H1 (cell line): ENCODE data around the gene SMIM23. TPM values are rescaled to one million over a fixed set of nuclear protein-coding genes. Genes with fewer than 3 reads are reported as not detected.

Experiments used
- BCL11A ChIP-seq, 2 experiments: IDR thresholded peaks; one replicate each; pipeline ENCODE4 v1.6.1; 2011; ENCODE audit warnings: low read depth in 2 of 2, low read length in 2 of 2, mild to moderate bottlenecking in 2 of 2
- HDAC2 ChIP-seq, 2 experiments: fragments of 300-600 bp in 1 of 2; sonication (generic) in 1 of 2; IDR thresholded peaks; 2 replicates each; pipeline ENCODE4 v1.6.1; 2011 to 2012; ENCODE audit warnings: low read depth in 2 of 2, low read length in 2 of 2, mild to moderate bottlenecking in 2 of 2, moderate library complexity in 2 of 2, borderline replicate concordance in 1 of 2, inconsistent platforms in 1 of 2
- RAD21 ChIP-seq, 2 experiments: IDR thresholded peaks in 1 of 2; conservative IDR thresholded peaks in 1 of 2; 2 replicates each; pipeline ENCODE4 v1.6.1; 2011; ENCODE audit warnings: low read depth in 2 of 2, low read length in 2 of 2, improper control_type of control experiment in 1 of 2, inconsistent platforms in 1 of 2, mild to moderate bottlenecking in 1 of 2, moderate library complexity in 1 of 2
- polyA plus RNA-seq, 7 experiments: library from polyadenylated mRNA; depleted of rRNA in 3 of 7; stranded (reverse) in 5 of 7; unstranded in 2 of 7; fragments of >200 nt in 5 of 7; fragments of 200-250 nt in 2 of 7; gene quantifications; 1 replicate in 5 of 7; 2 replicates in 1 of 7; 4 replicates in 1 of 7; pipeline versions ENCODE4 v1.2.1 to v1.2.3, GENCODE V29; 2011 to 2013; ENCODE audit warnings: missing spikeins in 2 of 7, mixed read lengths in 2 of 7
- total RNA-seq: library from RNA; stranded (reverse); fragmentation: NEBNext Ultra II Directional; extraction: Animal tissue kit (Norgen Biotek cat#: 25700); gene quantifications from 2 replicates; pipeline ENCODE4 v1.2.1, GENCODE V29; 2021
- TF ChIP-seq, protein P1 (sequence below): fragments of 300-600 bp; sonication (generic); IDR thresholded peaks from 2 replicates; pipeline ENCODE4 v1.7.1; 2012; ENCODE audit warnings: low read length, moderate library complexity, mild to moderate bottlenecking, inconsistent platforms; ENCODE audit not compliant: insufficient replicate concordance

The SMIM23 gene
- total and polyA plus RNA-seq, 2 of the 8 experiments (the other 6 are each of a cell fraction or from before 2014, with no cell fraction given): not detected

DNA sequence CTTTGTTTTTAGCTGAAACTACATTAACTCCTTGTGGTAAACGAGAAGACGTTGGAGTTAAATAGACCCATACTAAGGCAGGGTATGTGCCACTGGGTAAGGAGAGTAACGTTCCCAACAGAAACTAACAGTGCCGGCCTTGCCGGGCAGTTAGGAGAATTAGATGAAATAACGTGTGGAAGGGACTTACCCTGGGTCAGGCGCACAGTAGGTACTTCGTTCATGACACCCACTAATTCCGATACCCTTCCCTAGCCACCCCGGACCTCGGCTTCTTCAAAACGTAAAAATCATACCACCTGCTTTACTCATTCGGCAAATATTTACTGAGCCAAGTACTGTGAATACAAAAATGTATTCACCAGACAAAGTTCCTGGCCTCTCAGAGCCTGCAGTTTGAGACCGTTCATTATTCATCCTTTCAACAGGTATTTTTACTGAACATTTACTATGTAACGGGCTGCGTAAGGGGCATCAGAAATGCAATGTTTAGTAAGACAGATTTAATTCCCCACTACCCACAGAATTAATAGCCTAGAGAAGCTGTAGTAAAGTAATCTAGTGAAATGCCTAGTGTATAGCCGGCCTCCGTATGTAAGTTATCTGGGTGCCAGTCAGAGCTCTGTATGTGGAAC lies 3.2 kb upstream of the SMIM23 start (continued):
- TF ChIP-seq, protein P1, sequence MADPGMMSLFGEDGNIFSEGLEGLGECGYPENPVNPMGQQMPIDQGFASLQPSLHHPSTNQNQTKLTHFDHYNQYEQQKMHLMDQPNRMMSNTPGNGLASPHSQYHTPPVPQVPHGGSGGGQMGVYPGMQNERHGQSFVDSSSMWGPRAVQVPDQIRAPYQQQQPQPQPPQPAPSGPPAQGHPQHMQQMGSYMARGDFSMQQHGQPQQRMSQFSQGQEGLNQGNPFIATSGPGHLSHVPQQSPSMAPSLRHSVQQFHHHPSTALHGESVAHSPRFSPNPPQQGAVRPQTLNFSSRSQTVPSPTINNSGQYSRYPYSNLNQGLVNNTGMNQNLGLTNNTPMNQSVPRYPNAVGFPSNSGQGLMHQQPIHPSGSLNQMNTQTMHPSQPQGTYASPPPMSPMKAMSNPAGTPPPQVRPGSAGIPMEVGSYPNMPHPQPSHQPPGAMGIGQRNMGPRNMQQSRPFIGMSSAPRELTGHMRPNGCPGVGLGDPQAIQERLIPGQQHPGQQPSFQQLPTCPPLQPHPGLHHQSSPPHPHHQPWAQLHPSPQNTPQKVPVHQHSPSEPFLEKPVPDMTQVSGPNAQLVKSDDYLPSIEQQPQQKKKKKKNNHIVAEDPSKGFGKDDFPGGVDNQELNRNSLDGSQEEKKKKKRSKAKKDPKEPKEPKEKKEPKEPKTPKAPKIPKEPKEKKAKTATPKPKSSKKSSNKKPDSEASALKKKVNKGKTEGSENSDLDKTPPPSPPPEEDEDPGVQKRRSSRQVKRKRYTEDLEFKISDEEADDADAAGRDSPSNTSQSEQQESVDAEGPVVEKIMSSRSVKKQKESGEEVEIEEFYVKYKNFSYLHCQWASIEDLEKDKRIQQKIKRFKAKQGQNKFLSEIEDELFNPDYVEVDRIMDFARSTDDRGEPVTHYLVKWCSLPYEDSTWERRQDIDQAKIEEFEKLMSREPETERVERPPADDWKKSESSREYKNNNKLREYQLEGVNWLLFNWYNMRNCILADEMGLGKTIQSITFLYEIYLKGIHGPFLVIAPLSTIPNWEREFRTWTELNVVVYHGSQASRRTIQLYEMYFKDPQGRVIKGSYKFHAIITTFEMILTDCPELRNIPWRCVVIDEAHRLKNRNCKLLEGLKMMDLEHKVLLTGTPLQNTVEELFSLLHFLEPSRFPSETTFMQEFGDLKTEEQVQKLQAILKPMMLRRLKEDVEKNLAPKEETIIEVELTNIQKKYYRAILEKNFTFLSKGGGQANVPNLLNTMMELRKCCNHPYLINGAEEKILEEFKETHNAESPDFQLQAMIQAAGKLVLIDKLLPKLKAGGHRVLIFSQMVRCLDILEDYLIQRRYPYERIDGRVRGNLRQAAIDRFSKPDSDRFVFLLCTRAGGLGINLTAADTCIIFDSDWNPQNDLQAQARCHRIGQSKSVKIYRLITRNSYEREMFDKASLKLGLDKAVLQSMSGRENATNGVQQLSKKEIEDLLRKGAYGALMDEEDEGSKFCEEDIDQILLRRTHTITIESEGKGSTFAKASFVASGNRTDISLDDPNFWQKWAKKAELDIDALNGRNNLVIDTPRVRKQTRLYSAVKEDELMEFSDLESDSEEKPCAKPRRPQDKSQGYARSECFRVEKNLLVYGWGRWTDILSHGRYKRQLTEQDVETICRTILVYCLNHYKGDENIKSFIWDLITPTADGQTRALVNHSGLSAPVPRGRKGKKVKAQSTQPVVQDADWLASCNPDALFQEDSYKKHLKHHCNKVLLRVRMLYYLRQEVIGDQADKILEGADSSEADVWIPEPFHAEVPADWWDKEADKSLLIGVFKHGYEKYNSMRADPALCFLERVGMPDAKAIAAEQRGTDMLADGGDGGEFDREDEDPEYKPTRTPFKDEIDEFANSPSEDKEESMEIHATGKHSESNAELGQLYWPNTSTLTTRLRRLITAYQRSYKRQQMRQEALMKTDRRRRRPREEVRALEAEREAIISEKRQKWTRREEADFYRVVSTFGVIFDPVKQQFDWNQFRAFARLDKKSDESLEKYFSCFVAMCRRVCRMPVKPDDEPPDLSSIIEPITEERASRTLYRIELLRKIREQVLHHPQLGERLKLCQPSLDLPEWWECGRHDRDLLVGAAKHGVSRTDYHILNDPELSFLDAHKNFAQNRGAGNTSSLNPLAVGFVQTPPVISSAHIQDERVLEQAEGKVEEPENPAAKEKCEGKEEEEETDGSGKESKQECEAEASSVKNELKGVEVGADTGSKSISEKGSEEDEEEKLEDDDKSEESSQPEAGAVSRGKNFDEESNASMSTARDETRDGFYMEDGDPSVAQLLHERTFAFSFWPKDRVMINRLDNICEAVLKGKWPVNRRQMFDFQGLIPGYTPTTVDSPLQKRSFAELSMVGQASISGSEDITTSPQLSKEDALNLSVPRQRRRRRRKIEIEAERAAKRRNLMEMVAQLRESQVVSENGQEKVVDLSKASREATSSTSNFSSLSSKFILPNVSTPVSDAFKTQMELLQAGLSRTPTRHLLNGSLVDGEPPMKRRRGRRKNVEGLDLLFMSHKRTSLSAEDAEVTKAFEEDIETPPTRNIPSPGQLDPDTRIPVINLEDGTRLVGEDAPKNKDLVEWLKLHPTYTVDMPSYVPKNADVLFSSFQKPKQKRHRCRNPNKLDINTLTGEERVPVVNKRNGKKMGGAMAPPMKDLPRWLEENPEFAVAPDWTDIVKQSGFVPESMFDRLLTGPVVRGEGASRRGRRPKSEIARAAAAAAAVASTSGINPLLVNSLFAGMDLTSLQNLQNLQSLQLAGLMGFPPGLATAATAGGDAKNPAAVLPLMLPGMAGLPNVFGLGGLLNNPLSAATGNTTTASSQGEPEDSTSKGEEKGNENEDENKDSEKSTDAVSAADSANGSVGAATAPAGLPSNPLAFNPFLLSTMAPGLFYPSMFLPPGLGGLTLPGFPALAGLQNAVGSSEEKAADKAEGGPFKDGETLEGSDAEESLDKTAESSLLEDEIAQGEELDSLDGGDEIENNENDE: no peak
- no peak for TF ChIP-seq BCL11A (IDR thresholded peaks at IDR 0.05; ENCODE audit: low read depth in 2 of 2, low read length in 2 of 2)
- no peak for TF ChIP-seq HDAC2 (IDR thresholded peaks at IDR 0.05; ENCODE audit: borderline replicate concordance in 1 of 2, low read depth in 2 of 2, low read length in 2 of 2)
- TF ChIP-seq RAD21 (IDR thresholded peaks at IDR 0.05 in 1 of 2, conservative IDR thresholded peaks at IDR 0.05 in 1 of 2; ENCODE audit: low read depth in 2 of 2, low read length in 2 of 2): no peak
